HepG2 (cell line): ENCODE measurements around the gene RAB15. TPM values are rescaled to one million over a fixed set of nuclear protein-coding genes. Genes with fewer than 3 reads are reported as not detected.

Source experiments
- ATF2 ChIP-seq: sonication (generic); formaldehyde crosslinking; IDR thresholded peaks from 2 replicates; pipeline ENCODE4 v1.4.0; 2020; ENCODE audit warnings: missing genetic modification reagents
- CENPBD1 ChIP-seq: sonication (generic); formaldehyde crosslinking; IDR thresholded peaks from 2 replicates; pipeline ENCODE4 v1.8.0; 2022; ENCODE audit warnings: missing genetic modification reagents, low read depth, mild to moderate bottlenecking, borderline replicate concordance
- CSRNP2 ChIP-seq: sonication (generic); formaldehyde crosslinking; conservative IDR thresholded peaks from 2 replicates; pipeline ENCODE4 v1.8.0; 2022; ENCODE audit warnings: low read depth, missing genetic modification reagents
- DNMT3B ChIP-seq: conservative IDR thresholded peaks from 2 replicates; pipeline ENCODE4 v1.6.1; 2016; ENCODE audit warnings: missing biosample characterization, control low read depth
- HNRNPK ChIP-seq: fragments of 200-400 bp; formaldehyde crosslinking; IDR thresholded peaks from 2 replicates; pipeline ENCODE4 v1.6.1; 2018; ENCODE audit warnings: low read length, low read depth, moderate library complexity, mild to moderate bottlenecking; ENCODE audit not compliant: poor library complexity, severe bottlenecking
- NFE2 ChIP-seq: sonication (generic); formaldehyde crosslinking; IDR thresholded peaks from 2 replicates; pipeline ENCODE4 v1.4.0; 2020; ENCODE audit warnings: missing genetic modification reagents
- NFE2L1 ChIP-seq: sonication (generic); formaldehyde crosslinking; IDR thresholded peaks from 2 replicates; pipeline ENCODE4 v1.4.0; 2020; ENCODE audit warnings: missing genetic modification reagents, mild to moderate bottlenecking, borderline replicate concordance
- PHF21A ChIP-seq: sonication (generic); formaldehyde crosslinking; IDR thresholded peaks from 2 replicates; pipeline ENCODE4 v1.5.0; 2020; ENCODE audit warnings: mild to moderate bottlenecking, missing genetic modification reagents
- PHF5A ChIP-seq: IDR thresholded peaks from one replicate; pipeline ENCODE4 v1.6.1; 2018; ENCODE audit warnings: low read depth, missing genetic modification reagents; ENCODE audit not compliant: unreplicated experiment
- RXRB ChIP-seq: IDR thresholded peaks from 2 replicates; pipeline ENCODE4 v1.6.1; 2016; ENCODE audit warnings: borderline replicate concordance, missing genetic modification reagents, missing compliant biosample characterization
- SATB2 ChIP-seq: sonication (generic); formaldehyde crosslinking; IDR thresholded peaks from 2 replicates; pipeline ENCODE4 v1.5.0; 2020; ENCODE audit warnings: missing genetic modification reagents
- SCMH1 ChIP-seq: sonication (generic); formaldehyde crosslinking; IDR thresholded peaks from 2 replicates; pipeline ENCODE4 v1.9.0; 2021; ENCODE audit warnings: missing genetic modification reagents, mild to moderate bottlenecking, borderline replicate concordance
- ZFP1 ChIP-seq: IDR thresholded peaks from 2 replicates; pipeline ENCODE4 v1.6.1; 2016
- ZFP90 ChIP-seq: sonication (generic); formaldehyde crosslinking; IDR thresholded peaks from 2 replicates; pipeline ENCODE4 v1.8.0; 2022; ENCODE audit warnings: missing genetic modification reagents, mild to moderate bottlenecking, inconsistent platforms, borderline replicate concordance
- ZKSCAN1 ChIP-seq: fragments of 150-350 bp; IDR thresholded peaks from 2 replicates; pipeline ENCODE4 v1.6.1; 2014; ENCODE audit warnings: low read length
- ZNF24 ChIP-seq: fragments of 450-650 bp; IDR thresholded peaks from 2 replicates; pipeline ENCODE4 v1.6.1; 2017; ENCODE audit warnings: antibody characterized with exemption, mild to moderate bottlenecking
- ZNF33B ChIP-seq: sonication (generic); formaldehyde crosslinking; IDR thresholded peaks from 2 replicates; pipeline ENCODE4 v1.5.1; 2020; ENCODE audit warnings: mild to moderate bottlenecking, missing genetic modification reagents
- ZNF580 ChIP-seq: IDR thresholded peaks from 2 replicates; pipeline ENCODE4 v1.6.1; 2016; ENCODE audit warnings: low read depth, borderline replicate concordance
- ZNF619 ChIP-seq: sonication (generic); formaldehyde crosslinking; IDR thresholded peaks from 2 replicates; pipeline ENCODE4 v1.4.0; 2020; ENCODE audit warnings: mild to moderate bottlenecking, missing genetic modification reagents
- ZNF772 ChIP-seq: sonication (generic); formaldehyde crosslinking; IDR thresholded peaks from 2 replicates; pipeline ENCODE4 v1.5.0; 2020; ENCODE audit warnings: mild to moderate bottlenecking, missing genetic modification reagents
- ZNF784 ChIP-seq: sonication (generic); formaldehyde crosslinking; IDR thresholded peaks from 2 replicates; pipeline ENCODE4 v1.5.1; 2020; ENCODE audit warnings: missing genetic modification reagents, mild to moderate bottlenecking, borderline replicate concordance
- ZNF891 ChIP-seq: sonication (generic); formaldehyde crosslinking; IDR thresholded peaks from 2 replicates; pipeline ENCODE4 v1.5.0; 2020; ENCODE audit warnings: mild to moderate bottlenecking, missing genetic modification reagents
- ZSCAN22 ChIP-seq: sonication (generic); formaldehyde crosslinking; IDR thresholded peaks from 2 replicates; pipeline ENCODE4 v1.4.0; 2020; ENCODE audit warnings: mild to moderate bottlenecking, missing genetic modification reagents
- ZSCAN5A ChIP-seq: sonication (generic); formaldehyde crosslinking; IDR thresholded peaks from 2 replicates; pipeline ENCODE4 v1.8.0; 2022; ENCODE audit warnings: mild to moderate bottlenecking, missing genetic modification reagents, borderline replicate concordance
- polyA plus RNA-seq, 8 experiments: library from polyadenylated mRNA; depleted of rRNA in 3 of 8; stranded (reverse) in 7 of 8; unstranded in 1 of 8; fragments of >200 nt; fragmentation: Illumina TruSeq in 4 of 8; extraction: Trizol in 4 of 8; gene quantifications; 2 replicates each; pipeline versions ENCODE4 v1.2.1 to v1.2.3, GENCODE V29; 2011 to 2016; ENCODE audit warnings: low read depth in 4 of 8, missing spikeins in 1 of 8, mixed read lengths in 1 of 8; ENCODE audit not compliant: insufficient read depth in 1 of 8
- total RNA-seq, 5 experiments: library from RNA; depleted of rRNA; stranded (reverse); fragments of >200 nt; fragmentation: Illumina TruSeq; extraction: Trizol; gene quantifications; 2 replicates each; pipeline ENCODE4 v1.2.3, GENCODE V29; 2016; ENCODE audit warnings: low read depth in 1 of 5

RAB15 gene
- total and polyA plus RNA-seq, 2 of the 13 experiments (the other 11 are each of a cell fraction or from before 2014, with no cell fraction given), result 7.4 to 18.5 TPM

GRCh38 chr14:64986648-64987437 is 14.7 kb upstream of the RAB15 start, which contains the start of gene FNTB (continued):
- peak; percentile 77; the same call in 1 of the 2 replicates for TF ChIP-seq ZSCAN5A (CRISPR knock-in tag)
- TF ChIP-seq ZNF784, result peak; percentile 45; the same call in 1 of the 2 replicates
- TF ChIP-seq RXRB (CRISPR knock-in tag), result 0 out of 2 replicates have a peak, but pooled peaks have one; percentile 16
- peak; percentile 90 for TF ChIP-seq PHF21A (CRISPR knock-in tag)
- no peak for TF ChIP-seq SCMH1 (CRISPR knock-in tag)
- peak; percentile 68 for TF ChIP-seq ZNF772 (CRISPR knock-in tag)
- no peak for TF ChIP-seq ZFP1 (CRISPR knock-in tag)
- TF ChIP-seq HNRNPK, result no peak
- TF ChIP-seq ZSCAN22 (CRISPR knock-in tag), result no peak
- no peak for TF ChIP-seq ZNF24
- peak; percentile 92; the same call in 1 of the 2 replicates for TF ChIP-seq ZNF619 (CRISPR knock-in tag)
- TF ChIP-seq ZKSCAN1, result no peak
- TF ChIP-seq NFE2 (CRISPR knock-in tag), result no peak
- peak; percentile 83; the same call in 1 of the 2 replicates for TF ChIP-seq ZNF580 (CRISPR knock-in tag)
- TF ChIP-seq ZNF33B (CRISPR knock-in tag), result no peak; the same call in 1 of the 2 replicates
- 0 out of 2 replicates have a peak, but pooled peaks have one; percentile 79 for TF ChIP-seq NFE2L1
- TF ChIP-seq ZFP90, result peak; percentile 52; the same call in 1 of the 2 replicates
- no peak for TF ChIP-seq CENPBD1 (CRISPR knock-in tag)
- peak; percentile 76; the same call in 1 of the 2 replicates for TF ChIP-seq SATB2
- TF ChIP-seq ZNF891 (CRISPR knock-in tag), result peak; percentile 89
- peak; percentile 62 for TF ChIP-seq PHF5A (CRISPR knock-in tag)
- TF ChIP-seq CSRNP2, result no peak
- peak; percentile 49; the same call in 1 of the 2 replicates for TF ChIP-seq ATF2 (CRISPR knock-in tag)
- TF ChIP-seq DNMT3B (CRISPR knock-in tag), result no peak
